ENCODE results near the gene TSPAN10. TPM values are rescaled to one million over a fixed set of nuclear protein-coding genes. Genes with fewer than 3 reads are reported as not detected.

TSPAN10 gene
- total RNA-seq, 4 donors from 2014 or later: 0.22 to 0.84 TPM; not detected in 2

DNA sequence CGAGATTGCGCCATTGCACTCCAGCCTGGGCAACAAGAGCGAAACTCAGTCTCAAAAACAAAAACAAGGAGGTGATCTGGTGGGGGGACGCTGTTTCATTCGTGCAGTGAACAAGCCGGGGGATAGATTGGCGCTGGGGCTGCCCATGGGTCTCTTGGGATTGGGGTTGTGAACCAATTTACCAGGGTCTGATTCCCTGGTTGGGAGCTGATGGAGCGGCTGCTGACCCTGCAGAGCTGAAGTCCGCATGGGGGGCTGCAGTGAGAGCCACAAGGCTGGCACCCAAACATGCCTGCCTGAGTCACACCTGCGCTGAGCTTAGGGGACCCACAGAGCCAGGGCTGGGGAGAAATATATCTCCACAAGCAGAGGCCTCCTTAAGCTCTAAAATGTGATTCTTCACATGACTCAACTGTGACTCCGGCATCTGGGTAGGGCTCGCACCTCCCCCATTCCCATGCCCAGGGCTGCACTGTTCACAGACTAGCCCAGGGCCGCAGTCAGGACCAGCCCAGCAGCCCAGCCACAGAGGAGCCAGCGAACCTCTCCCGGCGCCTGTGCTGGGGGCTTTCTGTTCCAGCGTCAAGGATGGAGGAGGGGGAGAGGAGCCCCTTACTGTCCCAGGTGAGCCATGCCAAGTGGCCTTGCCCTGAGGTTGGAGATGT lies 5.0 kb downstream of the TSPAN10 start:
- no peaks in the 10 kb centered on the region for H3K9me3 ChIP-seq
- 86 to 91% methylated on average over 16 to 17 of the region's 17 CpGs for WGBS, 2 donors

DNA sequence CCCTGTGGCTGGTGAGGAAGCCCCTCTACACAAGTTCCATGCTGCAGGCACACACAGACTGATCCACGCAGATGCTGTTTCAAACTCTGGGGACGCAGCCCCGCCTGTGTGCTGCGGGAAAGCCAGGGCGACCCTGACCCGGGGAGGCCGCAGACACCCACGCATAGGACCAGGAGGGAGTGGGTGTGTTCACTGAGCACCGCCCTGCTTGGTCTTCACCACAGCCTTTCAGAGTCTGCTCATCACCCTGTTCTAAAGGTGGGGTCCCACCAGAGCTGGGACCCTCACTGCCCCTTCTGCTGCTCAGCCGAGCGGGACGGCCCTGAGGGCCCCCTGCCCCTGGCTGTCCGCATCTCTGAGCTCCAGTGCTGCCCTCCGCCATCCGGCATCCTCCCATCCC lies 7.5 kb downstream of the TSPAN10 start:
- Histone ChIP-seq H3K4me1 (no peaks in the 10 kb centered on the region), H3K4me3 (no peak overlapping the region), H3K27me3 (peaks cover 0 to 26% of the 10 kb centered on the region in 2 donors), H3K36me3 (peaks cover 0 to 17% (median 0%) of the 10 kb centered on the region in 3 donors), H3K27ac (no peak overlapping the region), H3K9me3 (peaks cover 0 to 8% (median 0%) of the 10 kb centered on the region in 4 donors)
- TF ChIP-seq POLR2A (IDR thresholded peaks at IDR 0.05) (no peak), EP300 (IDR thresholded peaks at IDR 0.05) (no peak)
- TF ChIP-seq, protein P1, sequence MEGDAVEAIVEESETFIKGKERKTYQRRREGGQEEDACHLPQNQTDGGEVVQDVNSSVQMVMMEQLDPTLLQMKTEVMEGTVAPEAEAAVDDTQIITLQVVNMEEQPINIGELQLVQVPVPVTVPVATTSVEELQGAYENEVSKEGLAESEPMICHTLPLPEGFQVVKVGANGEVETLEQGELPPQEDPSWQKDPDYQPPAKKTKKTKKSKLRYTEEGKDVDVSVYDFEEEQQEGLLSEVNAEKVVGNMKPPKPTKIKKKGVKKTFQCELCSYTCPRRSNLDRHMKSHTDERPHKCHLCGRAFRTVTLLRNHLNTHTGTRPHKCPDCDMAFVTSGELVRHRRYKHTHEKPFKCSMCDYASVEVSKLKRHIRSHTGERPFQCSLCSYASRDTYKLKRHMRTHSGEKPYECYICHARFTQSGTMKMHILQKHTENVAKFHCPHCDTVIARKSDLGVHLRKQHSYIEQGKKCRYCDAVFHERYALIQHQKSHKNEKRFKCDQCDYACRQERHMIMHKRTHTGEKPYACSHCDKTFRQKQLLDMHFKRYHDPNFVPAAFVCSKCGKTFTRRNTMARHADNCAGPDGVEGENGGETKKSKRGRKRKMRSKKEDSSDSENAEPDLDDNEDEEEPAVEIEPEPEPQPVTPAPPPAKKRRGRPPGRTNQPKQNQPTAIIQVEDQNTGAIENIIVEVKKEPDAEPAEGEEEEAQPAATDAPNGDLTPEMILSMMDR (IDR thresholded peaks at IDR 0.05): no peak
- 73 to 79% methylated on average over 13 to 15 of the region's 15 CpGs for WGBS, 2 donors
- no peak for DNase-seq (ENCODE audit: low spot score in 2 of 2)

More for the DNA sequence above, 5.0 kb downstream of the TSPAN10 start:
- Histone ChIP-seq H3K36me3 (peaks cover 0 to 17% (median 0%) of the 10 kb centered on the region in 3 donors), H3K4me3 (no peak overlapping the region), H3K27ac (no peak overlapping the region), H3K27me3 (peaks cover 0 to 3% of the 10 kb centered on the region in 2 donors), H3K4me1 (peaks cover 0 to 7% (median 3%) of the 10 kb centered on the region in 4 donors)
- no peak for DNase-seq (ENCODE audit: low spot score in 2 of 2)
- TF ChIP-seq, protein P1 (IDR thresholded peaks at IDR 0.05): no peak
- no peak for TF ChIP-seq EP300 (IDR thresholded peaks at IDR 0.05)
- no peak for TF ChIP-seq POLR2A (IDR thresholded peaks at IDR 0.05)

DNA sequence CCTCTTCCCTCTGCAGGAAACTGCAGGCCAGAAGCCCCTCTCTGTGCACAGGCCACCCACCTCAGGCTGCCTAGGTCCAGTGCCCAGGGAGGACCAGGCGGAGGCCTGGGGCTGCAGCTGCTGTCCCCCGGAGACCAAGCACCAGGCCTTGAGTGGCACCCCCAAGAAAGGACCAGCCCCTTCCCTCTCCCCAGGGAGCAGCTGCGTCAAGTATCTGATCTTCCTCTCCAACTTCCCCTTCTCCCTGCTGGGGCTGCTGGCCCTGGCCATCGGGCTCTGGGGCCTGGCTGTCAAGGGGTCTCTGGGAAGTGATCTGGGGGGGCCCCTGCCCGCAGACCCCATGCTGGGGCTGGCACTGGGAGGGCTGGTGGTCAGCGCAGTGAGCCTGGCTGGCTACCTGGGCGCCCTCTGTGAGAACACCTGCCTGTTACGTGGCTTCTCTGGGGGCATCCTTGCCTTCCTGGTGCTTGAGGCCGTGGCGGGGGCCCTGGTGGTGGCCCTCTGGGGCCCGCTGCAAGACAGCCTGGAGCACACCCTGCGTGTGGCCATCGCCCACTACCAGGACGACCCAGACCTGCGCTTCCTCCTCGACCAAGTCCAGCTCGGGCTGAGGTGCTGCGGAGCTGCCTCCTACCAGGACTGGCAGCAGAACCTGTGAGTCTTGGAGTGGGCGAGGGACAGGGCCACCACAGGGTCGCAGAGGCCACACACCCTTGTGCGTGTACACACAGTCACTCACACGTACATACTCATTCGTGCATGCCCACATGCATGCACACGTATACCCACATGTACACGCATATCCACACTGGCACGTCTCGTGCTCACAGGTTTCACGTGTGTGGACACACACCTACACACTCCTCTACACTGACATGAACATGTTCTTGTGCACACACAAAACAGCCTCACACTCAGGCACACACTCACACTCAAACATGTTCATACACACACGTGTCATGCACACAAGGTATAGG lies 8.3 kb downstream of the TSPAN10 start:
- no peak for TF ChIP-seq EP300 (IDR thresholded peaks at IDR 0.05)
- TF ChIP-seq POLR2A (IDR thresholded peaks at IDR 0.05): no peak
- TF ChIP-seq, protein P1 (IDR thresholded peaks at IDR 0.05): no peak
- peaks cover 0 to 13% (median 0%) of the 10 kb centered on the region in 3 donors for H3K36me3 ChIP-seq
- peaks cover 0 to 8% (median 0%) of the 10 kb centered on the region in 4 donors for H3K9me3 ChIP-seq
- whole genome bisulfite sequencing, 2 donors: 78 to 84% methylated on average over 18 to 26 of the region's 29 CpGs
- H3K27me3 ChIP-seq: peaks cover 0 to 34% of the 10 kb centered on the region in 2 donors
- no peak overlapping the region for H3K27ac ChIP-seq
- no peak for DNase-seq (ENCODE audit: low spot score in 2 of 2)
- no peak overlapping the region for H3K4me3 ChIP-seq
- H3K4me1 ChIP-seq: no peaks in the 10 kb centered on the region

DNA sequence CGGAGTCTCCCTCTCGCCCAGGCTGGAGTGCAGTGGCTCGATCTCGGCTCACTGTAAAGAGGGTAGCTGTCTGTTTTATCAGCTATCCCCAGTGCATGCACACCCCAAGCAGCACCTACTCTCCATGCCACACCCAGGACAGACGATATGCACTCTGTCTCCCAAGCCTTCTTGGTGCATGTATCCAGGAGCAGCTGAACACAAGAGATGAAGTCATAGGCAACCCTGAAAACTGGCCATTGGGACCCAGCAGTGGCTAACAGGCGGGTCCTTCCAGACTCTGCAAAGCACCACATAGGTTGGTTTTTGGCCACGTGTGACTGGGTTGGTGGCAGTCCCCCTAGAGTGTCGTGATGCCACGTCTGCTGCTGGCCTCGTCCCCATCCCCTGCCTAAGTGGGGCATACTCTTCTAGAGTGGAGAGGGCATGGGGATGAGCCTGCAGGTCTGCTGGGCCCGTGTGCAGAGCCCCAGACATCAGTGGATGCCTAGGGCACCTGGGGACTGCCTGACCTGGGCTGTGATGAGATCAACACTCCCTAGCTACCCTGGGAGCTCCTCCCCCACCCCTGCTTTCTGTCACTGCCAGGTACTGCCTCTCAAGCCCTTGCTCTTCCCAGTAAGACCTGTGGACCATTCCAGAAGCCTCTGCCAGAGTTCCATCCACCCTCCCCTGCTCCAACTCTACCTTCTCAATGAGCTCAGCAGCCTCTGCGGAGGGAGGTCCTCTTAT lies 10.0 kb downstream of the TSPAN10 start:
- no peak for DNase-seq (ENCODE audit: low spot score in 2 of 2)
- Histone ChIP-seq H3K4me3 (no peak overlapping the region), H3K27ac (no peak overlapping the region), H3K4me1 (no peaks in the 10 kb centered on the region), H3K9me3 (peaks cover 0 to 8% (median 0%) of the 10 kb centered on the region in 4 donors), H3K36me3 (peaks cover 0 to 4% (median 0%) of the 10 kb centered on the region in 3 donors), H3K27me3 (peaks cover 0 to 52% of the 10 kb centered on the region in 2 donors)
- WGBS, 2 donors: 60 to 64% methylated on average over 11 to 12 of the region's 12 CpGs
- TF ChIP-seq, protein P1 (IDR thresholded peaks at IDR 0.05): no peak
- no peak for TF ChIP-seq EP300 (IDR thresholded peaks at IDR 0.05)
- TF ChIP-seq POLR2A (IDR thresholded peaks at IDR 0.05): no peak

Data from tibial nerve (tissue), 4 donors.